ENCODE data around the gene CAPN13.

The CAPN13 gene

GRCh38 chr2:30789670-30790210 is 17.5 kb downstream of the CAPN13 start:
- H3K9me3 ChIP-seq (ENCODE audit: control extremely low read depth in 1 of 5, control insufficient read depth in 4 of 5, insufficient read depth in 2 of 5, low read depth in 1 of 5, low read length in 4 of 5), result no peaks in the 10 kb centered on the region
- WGBS (ENCODE audit: insufficient coverage), result 100% methylated on average over 2 of the region's 4 CpGs
- ChIA-PET CTCF (no interaction called here), POLR2A (no interaction called here)
- H3K27ac ChIP-seq (ENCODE audit: insufficient read depth in 1 of 2, low read depth in 1 of 2, low read length in 2 of 2, poor library complexity in 1 of 2, severe bottlenecking in 2 of 2), result no peak overlapping the region
- peaks cover 0 to 5% (median 1%) of the 10 kb centered on the region in 4 experiments for H3K4me1 ChIP-seq (ENCODE audit: control extremely low read depth in 1 of 4, control insufficient read depth in 4 of 4, insufficient read depth in 4 of 4, low read length in 3 of 4)
- H3K27me3 ChIP-seq (replicated peaks in 2 of 5; ENCODE audit: control insufficient read depth in 4 of 5, insufficient read depth in 5 of 5, low read length in 4 of 5), result no peaks in the 10 kb centered on the region
- DNase-seq, result no peak
- H3K4me3 ChIP-seq (ENCODE audit: control insufficient read depth in 1 of 7, extremely low read depth in 1 of 7, insufficient read depth in 4 of 7, low read depth in 2 of 7, low read length in 6 of 7), result no peak overlapping the region
- H3K36me3 ChIP-seq (ENCODE audit: control insufficient read depth in 4 of 4, insufficient read depth in 4 of 4, low read length in 3 of 4), result no peaks in the 10 kb centered on the region

GRCh38 chr2:30786923-30787685 is 20.1 kb downstream of the CAPN13 start:
- H3K9me3 ChIP-seq (ENCODE audit: control extremely low read depth in 1 of 5, control insufficient read depth in 4 of 5, insufficient read depth in 2 of 5, low read depth in 1 of 5, low read length in 4 of 5), result no peaks in the 10 kb centered on the region
- DNase-seq, result no peak
- H3K27me3 ChIP-seq (replicated peaks in 2 of 5; ENCODE audit: control insufficient read depth in 4 of 5, insufficient read depth in 5 of 5, low read length in 4 of 5), result no peaks in the 10 kb centered on the region
- WGBS (ENCODE audit: insufficient coverage), result 98% methylated on average over 9 of the region's 12 CpGs
- H3K4me1 ChIP-seq (ENCODE audit: control extremely low read depth in 1 of 4, control insufficient read depth in 4 of 4, insufficient read depth in 4 of 4, low read length in 3 of 4), result no peaks in the 10 kb centered on the region
- ChIA-PET CTCF (no interaction called here), POLR2A (no interaction called here)
- no peaks in the 10 kb centered on the region for H3K36me3 ChIP-seq (ENCODE audit: control insufficient read depth in 4 of 4, insufficient read depth in 4 of 4, low read length in 3 of 4)
- H3K27ac ChIP-seq (ENCODE audit: insufficient read depth in 1 of 2, low read depth in 1 of 2, low read length in 2 of 2, poor library complexity in 1 of 2, severe bottlenecking in 2 of 2), result no peak overlapping the region
- H3K4me3 ChIP-seq (ENCODE audit: control insufficient read depth in 1 of 7, extremely low read depth in 1 of 7, insufficient read depth in 4 of 7, low read depth in 2 of 7, low read length in 6 of 7), result no peak overlapping the region

- Histone ChIP-seq H3K4me1 (ENCODE audit: control extremely low read depth in 1 of 4, control insufficient read depth in 4 of 4, insufficient read depth in 4 of 4, low read length in 3 of 4) (no peaks in the 10 kb centered on the region), H3K4me3 (ENCODE audit: control insufficient read depth in 1 of 7, extremely low read depth in 1 of 7, insufficient read depth in 4 of 7, low read depth in 2 of 7, low read length in 6 of 7) (no peak overlapping the region), H3K27me3 (replicated peaks in 2 of 5; ENCODE audit: control insufficient read depth in 4 of 5, insufficient read depth in 5 of 5, low read length in 4 of 5) (no peaks in the 10 kb centered on the region), H3K27ac (ENCODE audit: insufficient read depth in 1 of 2, low read depth in 1 of 2, low read length in 2 of 2, poor library complexity in 1 of 2, severe bottlenecking in 2 of 2) (no peak overlapping the region), H3K9me3 (ENCODE audit: control extremely low read depth in 1 of 5, control insufficient read depth in 4 of 5, insufficient read depth in 2 of 5, low read depth in 1 of 5, low read length in 4 of 5) (no peaks in the 10 kb centered on the region), H3K36me3 (ENCODE audit: control insufficient read depth in 4 of 4, insufficient read depth in 4 of 4, low read length in 3 of 4) (no peaks in the 10 kb centered on the region)
- POLR2A ChIA-PET, result interaction anchor here (0.6 kb wide), 1 partner anchor 283 kb away, joined by 3 read pairs; no protein-coding TSS in a partner anchor
- CTCF ChIA-PET, result no interaction called here
- no peak for DNase-seq
- 100% methylated on average over 2 of the region's 3 CpGs for WGBS (ENCODE audit: insufficient coverage)
These were observed 22.6 kb downstream of the CAPN13 start for GRCh38 chr2:30784682-30785081.

GRCh38 chr2:30781961-30782533 is 25.2 kb downstream of the CAPN13 start:
- no peak overlapping the region for H3K4me3 ChIP-seq (ENCODE audit: control insufficient read depth in 1 of 7, extremely low read depth in 1 of 7, insufficient read depth in 4 of 7, low read depth in 2 of 7, low read length in 6 of 7)
- ChIA-PET POLR2A (no interaction called here), CTCF (no interaction called here)
- no peaks in the 10 kb centered on the region for H3K4me1 ChIP-seq (ENCODE audit: control extremely low read depth in 1 of 4, control insufficient read depth in 4 of 4, insufficient read depth in 4 of 4, low read length in 3 of 4)
- 84% methylated on average over 7 of the region's 7 CpGs for WGBS (ENCODE audit: insufficient coverage)
- DNase-seq, result no peak
- H3K9me3 ChIP-seq (ENCODE audit: control extremely low read depth in 1 of 5, control insufficient read depth in 4 of 5, insufficient read depth in 2 of 5, low read depth in 1 of 5, low read length in 4 of 5), result no peaks in the 10 kb centered on the region
- no peaks in the 10 kb centered on the region for H3K36me3 ChIP-seq (ENCODE audit: control insufficient read depth in 4 of 4, insufficient read depth in 4 of 4, low read length in 3 of 4)
- no peak overlapping the region for H3K27ac ChIP-seq (ENCODE audit: insufficient read depth in 1 of 2, low read depth in 1 of 2, low read length in 2 of 2, poor library complexity in 1 of 2, severe bottlenecking in 2 of 2)
- H3K27me3 ChIP-seq (replicated peaks in 2 of 5; ENCODE audit: control insufficient read depth in 4 of 5, insufficient read depth in 5 of 5, low read length in 4 of 5), result no peaks in the 10 kb centered on the region

GRCh38 chr2:30781451-30781850 is 25.8 kb downstream of the CAPN13 start:
- Histone ChIP-seq H3K4me1 (ENCODE audit: control extremely low read depth in 1 of 4, control insufficient read depth in 4 of 4, insufficient read depth in 4 of 4, low read length in 3 of 4) (no peaks in the 10 kb centered on the region), H3K4me3 (ENCODE audit: control insufficient read depth in 1 of 7, extremely low read depth in 1 of 7, insufficient read depth in 4 of 7, low read depth in 2 of 7, low read length in 6 of 7) (no peak overlapping the region), H3K9me3 (ENCODE audit: control extremely low read depth in 1 of 5, control insufficient read depth in 4 of 5, insufficient read depth in 2 of 5, low read depth in 1 of 5, low read length in 4 of 5) (no peaks in the 10 kb centered on the region), H3K27me3 (replicated peaks in 2 of 5; ENCODE audit: control insufficient read depth in 4 of 5, insufficient read depth in 5 of 5, low read length in 4 of 5) (no peaks in the 10 kb centered on the region), H3K36me3 (ENCODE audit: control insufficient read depth in 4 of 4, insufficient read depth in 4 of 4, low read length in 3 of 4) (no peaks in the 10 kb centered on the region), H3K27ac (ENCODE audit: insufficient read depth in 1 of 2, low read depth in 1 of 2, low read length in 2 of 2, poor library complexity in 1 of 2, severe bottlenecking in 2 of 2) (no peak overlapping the region)
- 100% methylated on average over 1 of the region's 1 CpG for WGBS (ENCODE audit: insufficient coverage)
- ChIA-PET POLR2A (no interaction called here), CTCF (no interaction called here)
- DNase-seq, result no peak

GRCh38 chr2:30780776-30781330 is 26.4 kb downstream of the CAPN13 start:
- ChIA-PET POLR2A (no interaction called here), CTCF (no interaction called here)
- Histone ChIP-seq H3K4me1 (ENCODE audit: control extremely low read depth in 1 of 4, control insufficient read depth in 4 of 4, insufficient read depth in 4 of 4, low read length in 3 of 4) (peaks cover 0 to 3% (median 2%) of the 10 kb centered on the region in 4 experiments), H3K9me3 (ENCODE audit: control extremely low read depth in 1 of 5, control insufficient read depth in 4 of 5, insufficient read depth in 2 of 5, low read depth in 1 of 5, low read length in 4 of 5) (no peaks in the 10 kb centered on the region), H3K36me3 (ENCODE audit: control insufficient read depth in 4 of 4, insufficient read depth in 4 of 4, low read length in 3 of 4) (no peaks in the 10 kb centered on the region), H3K27me3 (replicated peaks in 2 of 5; ENCODE audit: control insufficient read depth in 4 of 5, insufficient read depth in 5 of 5, low read length in 4 of 5) (no peaks in the 10 kb centered on the region), H3K27ac (ENCODE audit: insufficient read depth in 1 of 2, low read depth in 1 of 2, low read length in 2 of 2, poor library complexity in 1 of 2, severe bottlenecking in 2 of 2) (no peak overlapping the region), H3K4me3 (ENCODE audit: control insufficient read depth in 1 of 7, extremely low read depth in 1 of 7, insufficient read depth in 4 of 7, low read depth in 2 of 7, low read length in 6 of 7) (no peak overlapping the region)
- WGBS (ENCODE audit: insufficient coverage), result 94% methylated on average over 5 of the region's 5 CpGs
- no peak for DNase-seq

- no peaks in the 10 kb centered on the region for H3K36me3 ChIP-seq (ENCODE audit: control insufficient read depth in 4 of 4, insufficient read depth in 4 of 4, low read length in 3 of 4)
- CTCF ChIA-PET, result no interaction called here
- H3K4me1 ChIP-seq (ENCODE audit: control extremely low read depth in 1 of 4, control insufficient read depth in 4 of 4, insufficient read depth in 4 of 4, low read length in 3 of 4), result peaks cover 0 to 7% (median 5%) of the 10 kb centered on the region in 4 experiments
- H3K9me3 ChIP-seq (ENCODE audit: control extremely low read depth in 1 of 5, control insufficient read depth in 4 of 5, insufficient read depth in 2 of 5, low read depth in 1 of 5, low read length in 4 of 5), result no peaks in the 10 kb centered on the region
- H3K27me3 ChIP-seq (replicated peaks in 2 of 5; ENCODE audit: control insufficient read depth in 4 of 5, insufficient read depth in 5 of 5, low read length in 4 of 5), result no peaks in the 10 kb centered on the region
- POLR2A ChIA-PET, result no interaction called here
- no peak overlapping the region for H3K4me3 ChIP-seq (ENCODE audit: control insufficient read depth in 1 of 7, extremely low read depth in 1 of 7, insufficient read depth in 4 of 7, low read depth in 2 of 7, low read length in 6 of 7)
- WGBS (ENCODE audit: insufficient coverage), result 98% methylated on average over 8 of the region's 11 CpGs
- no peak overlapping the region for H3K27ac ChIP-seq (ENCODE audit: insufficient read depth in 1 of 2, low read depth in 1 of 2, low read length in 2 of 2, poor library complexity in 1 of 2, severe bottlenecking in 2 of 2)
- no peak for DNase-seq
These were observed 28.6 kb downstream of the CAPN13 start for GRCh38 chr2:30778611-30779010.
